SU-DHL-6 (cell line): ENCODE data around the gene TMEM163.
"Not testable (repeated sequence)": the region's sequence is repeated elsewhere in the genome, so short reads cannot be mapped to it uniquely, and the experiment has no call there.

Source experiments
- H2AFZ ChIP-seq: fragments of 200-600 bp; sonication (generic); 2 replicates; pipeline ENCODE4 v1.6.1; 2014; ENCODE audit warnings: low read depth, mild to moderate bottlenecking, moderate library complexity, mixed read lengths, antibody characterized with exemption, low read length; ENCODE audit not compliant: severe bottlenecking
- H3F3A ChIP-seq: fragments of 200-600 bp; shearing (Covaris generic); 2 replicates; pipeline ENCODE4 v1.6.0; 2016; ENCODE audit warnings: antibody characterized with exemption, mild to moderate bottlenecking; ENCODE audit not compliant: insufficient read depth
- H3K27ac ChIP-seq: fragments of 200-600 bp; sonication (generic); 2 replicates; pipeline ENCODE4 v1.5.1; 2016; ENCODE audit warnings: low read depth, mild to moderate bottlenecking, low read length, moderate library complexity, mixed read lengths
- H3K27me3 ChIP-seq: fragments of 200-600 bp; sonication (generic), shearing (Covaris generic); 2 replicates; pipeline ENCODE4 v1.6.0; 2014; ENCODE audit warnings: mild to moderate bottlenecking, low read length
- H3K36me3 ChIP-seq: fragments of 200-600 bp; sonication (generic); 2 replicates; pipeline ENCODE4 v1.6.1; 2014; ENCODE audit warnings: mild to moderate bottlenecking, low read length, mixed read lengths
- H3K4me2 ChIP-seq: fragments of 300-600, 200-600 bp; shearing (Covaris generic), sonication (generic); 2 replicates; pipeline ENCODE4 v1.6.0; 2014; ENCODE audit warnings: low read length, low read depth, mild to moderate bottlenecking; ENCODE audit not compliant: poor library complexity, severe bottlenecking
- H3K4me3 ChIP-seq: fragments of 200-600 bp; sonication (generic); 2 replicates; pipeline ENCODE4 v1.5.1; 2014; ENCODE audit warnings: antibody characterized with exemption, low read length, mild to moderate bottlenecking, mixed read lengths; ENCODE audit not compliant: insufficient read depth, poor library complexity, severe bottlenecking
- H3K79me2 ChIP-seq: fragments of 200-600 bp; sonication (generic); 2 replicates; pipeline ENCODE4 v1.6.1; 2014; ENCODE audit warnings: mild to moderate bottlenecking, low read length, moderate library complexity; ENCODE audit not compliant: insufficient read depth
- H3K9ac ChIP-seq: fragments of 200-600 bp; sonication (generic); 2 replicates; pipeline ENCODE4 v1.7.0; 2014; ENCODE audit warnings: mild to moderate bottlenecking, low read length
- H3K9me2 ChIP-seq: fragments of 200-600 bp; sonication (generic); replicated peaks from 2 replicates; pipeline ENCODE4 v1.6.1; 2014; ENCODE audit warnings: low read length; ENCODE audit not compliant: insufficient read depth
- H3K9me3 ChIP-seq: fragments of 200-600 bp; sonication (generic); 2 replicates; pipeline ENCODE4 v1.6.1; 2014; ENCODE audit warnings: low read length, mixed read lengths; ENCODE audit not compliant: insufficient read depth
- H4K20me1 ChIP-seq: fragments of 200-600 bp; sonication (generic); 2 replicates; pipeline ENCODE4 v1.6.1; 2014; ENCODE audit warnings: low read depth, mild to moderate bottlenecking, antibody characterized with exemption, low read length, moderate library complexity, mixed read lengths
- EZH2phosphoT487 ChIP-seq: fragments of 200-600 bp; sonication (generic), shearing (Covaris generic); conservative IDR thresholded peaks from 2 replicates; pipeline ENCODE4 v1.6.1; 2018; ENCODE audit warnings: mild to moderate bottlenecking, antibody characterized with exemption, low read length, moderate library complexity, mixed read lengths
- TF ChIP-seq, protein P1 (sequence below): fragments of 200-600 bp; sonication (generic); IDR thresholded peaks from one replicate; pipeline ENCODE4 v1.5.1; 2017; ENCODE audit warnings: antibody characterized with exemption, mild to moderate bottlenecking, low read length, moderate library complexity; ENCODE audit not compliant: insufficient read depth, poor library complexity, severe bottlenecking

Gene TMEM163

DNA sequence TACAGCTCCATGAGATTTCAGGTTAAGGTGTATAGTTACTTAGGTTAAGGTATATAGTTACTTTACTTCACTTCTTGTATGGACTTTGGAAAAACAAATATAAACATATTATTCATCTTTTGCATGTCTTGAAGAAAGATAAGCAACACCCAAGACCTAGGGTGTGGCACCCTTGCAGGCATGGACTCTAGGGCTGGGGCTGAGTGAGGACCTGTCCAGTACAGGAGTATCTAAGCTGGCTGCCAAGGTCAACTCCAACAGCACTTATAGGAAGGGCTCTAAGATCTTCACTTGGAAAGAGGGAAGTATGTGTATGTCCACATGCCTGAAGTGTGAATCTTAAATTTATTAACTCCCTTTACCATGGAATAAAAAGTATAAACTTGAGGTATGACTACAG, 7.1 kb upstream of the TMEM163 start:
- no peak overlapping the region for H2AFZ ChIP-seq
- no peak overlapping the region for H3K4me3 ChIP-seq
- H3K27me3 ChIP-seq, result no peaks in the 10 kb centered on the region
- H3K9ac ChIP-seq, result no peak overlapping the region
- H4K20me1 ChIP-seq, result no peaks in the 10 kb centered on the region
- no peaks in the 10 kb centered on the region for H3K9me3 ChIP-seq
- H3F3A ChIP-seq, result peaks cover 8% of the 10 kb centered on the region
- H3K36me3 ChIP-seq, result no peaks in the 10 kb centered on the region
- TF ChIP-seq EZH2phosphoT487, result no peak
- TF ChIP-seq, protein P1, sequence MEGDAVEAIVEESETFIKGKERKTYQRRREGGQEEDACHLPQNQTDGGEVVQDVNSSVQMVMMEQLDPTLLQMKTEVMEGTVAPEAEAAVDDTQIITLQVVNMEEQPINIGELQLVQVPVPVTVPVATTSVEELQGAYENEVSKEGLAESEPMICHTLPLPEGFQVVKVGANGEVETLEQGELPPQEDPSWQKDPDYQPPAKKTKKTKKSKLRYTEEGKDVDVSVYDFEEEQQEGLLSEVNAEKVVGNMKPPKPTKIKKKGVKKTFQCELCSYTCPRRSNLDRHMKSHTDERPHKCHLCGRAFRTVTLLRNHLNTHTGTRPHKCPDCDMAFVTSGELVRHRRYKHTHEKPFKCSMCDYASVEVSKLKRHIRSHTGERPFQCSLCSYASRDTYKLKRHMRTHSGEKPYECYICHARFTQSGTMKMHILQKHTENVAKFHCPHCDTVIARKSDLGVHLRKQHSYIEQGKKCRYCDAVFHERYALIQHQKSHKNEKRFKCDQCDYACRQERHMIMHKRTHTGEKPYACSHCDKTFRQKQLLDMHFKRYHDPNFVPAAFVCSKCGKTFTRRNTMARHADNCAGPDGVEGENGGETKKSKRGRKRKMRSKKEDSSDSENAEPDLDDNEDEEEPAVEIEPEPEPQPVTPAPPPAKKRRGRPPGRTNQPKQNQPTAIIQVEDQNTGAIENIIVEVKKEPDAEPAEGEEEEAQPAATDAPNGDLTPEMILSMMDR, result no peak
- H3K4me2 ChIP-seq, result no peak overlapping the region
- H3K27ac ChIP-seq, result no peak overlapping the region
- no peaks in the 10 kb centered on the region for H3K9me2 ChIP-seq
- H3K79me2 ChIP-seq, result no peaks in the 10 kb centered on the region

DNA sequence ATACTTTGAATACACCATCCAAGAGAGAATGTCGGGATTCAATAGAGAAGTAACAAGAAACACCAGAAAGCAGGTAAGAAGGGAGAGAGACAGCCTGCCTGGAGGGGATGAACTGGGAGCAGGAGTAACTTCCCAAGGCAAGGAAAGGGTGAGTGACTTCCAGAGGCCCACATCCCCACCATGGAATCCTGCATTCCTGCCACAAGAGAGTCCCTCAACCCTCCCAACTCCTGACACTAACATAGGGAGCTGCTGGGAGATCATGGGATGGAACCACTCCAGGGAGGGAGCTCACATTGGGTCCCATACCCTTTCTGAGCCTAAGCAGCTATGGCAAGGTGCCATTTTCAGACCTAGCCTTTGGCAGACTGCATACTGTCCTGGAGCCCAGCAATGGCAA, 5.5 kb upstream of the TMEM163 start:
- H3K9ac ChIP-seq, result no peak overlapping the region
- no peak for TF ChIP-seq EZH2phosphoT487
- TF ChIP-seq, protein P1, result no peak
- H3K9me2 ChIP-seq, result no peaks in the 10 kb centered on the region
- no peaks in the 10 kb centered on the region for H3K79me2 ChIP-seq
- no peak overlapping the region for H3K27ac ChIP-seq
- H3K27me3 ChIP-seq, result no peaks in the 10 kb centered on the region
- H3K36me3 ChIP-seq, result no peaks in the 10 kb centered on the region
- H3K4me3 ChIP-seq, result no peak overlapping the region
- no peaks in the 10 kb centered on the region for H4K20me1 ChIP-seq
- H3K4me2 ChIP-seq, result no peak overlapping the region
- no peak overlapping the region for H2AFZ ChIP-seq
- H3K9me3 ChIP-seq, result no peaks in the 10 kb centered on the region
- H3F3A ChIP-seq, result peaks cover 20% of the 10 kb centered on the region

DNA sequence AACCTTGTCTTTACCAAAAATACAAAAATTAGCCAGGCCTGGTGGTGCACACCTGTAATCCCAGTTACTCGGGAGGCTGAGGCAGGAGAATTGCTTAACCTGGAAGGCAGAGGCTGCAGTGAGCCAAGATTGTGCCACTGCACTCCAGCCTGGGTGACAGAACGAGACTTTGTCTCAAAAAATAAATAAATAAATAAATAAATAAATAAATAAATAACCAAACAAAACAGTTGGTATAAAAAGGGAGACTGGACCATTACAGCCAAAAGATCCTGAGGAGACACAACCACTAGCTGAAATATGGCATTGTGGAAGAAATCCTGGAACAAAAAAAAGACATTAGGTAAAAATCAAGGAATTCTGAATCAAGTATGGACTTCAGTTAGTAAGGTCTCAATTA, 4.9 kb upstream of the TMEM163 start:
- H3K4me3 ChIP-seq, H4K20me1 ChIP-seq, H3K9me2 ChIP-seq, H3K4me2 ChIP-seq, H3K79me2 ChIP-seq, H3K27ac ChIP-seq, H3K27me3 ChIP-seq, H2AFZ ChIP-seq, H3K9me3 ChIP-seq, H3K36me3 ChIP-seq, H3K9ac ChIP-seq: not testable (repeated sequence)
- peaks cover 20% of the 10 kb centered on the region for H3F3A ChIP-seq

DNA sequence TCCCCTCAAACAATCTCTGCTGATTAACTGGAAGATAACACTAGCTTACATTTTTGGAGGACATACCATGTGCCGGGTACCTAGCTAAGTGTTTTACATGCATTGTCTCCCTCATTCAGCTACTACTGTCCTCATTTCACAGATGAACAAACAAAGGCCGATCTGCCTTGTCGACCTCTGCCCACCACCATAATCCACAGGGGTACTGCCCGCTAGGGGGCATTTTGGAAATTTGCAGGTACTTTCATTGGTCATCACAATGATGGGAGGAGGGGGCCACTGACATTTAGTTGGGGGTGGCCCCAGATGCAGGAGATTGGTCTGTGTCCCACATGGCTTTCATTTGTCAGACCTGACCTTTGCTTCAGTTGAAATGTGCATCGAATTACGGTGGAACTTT, 3.9 kb upstream of the TMEM163 start:
- Histone ChIP-seq H3K79me2 (no peaks in the 10 kb centered on the region), H4K20me1 (no peaks in the 10 kb centered on the region), H3F3A (peaks cover 20% of the 10 kb centered on the region), H3K9me2 (no peaks in the 10 kb centered on the region), H3K4me2 (no peak overlapping the region), H3K36me3 (no peaks in the 10 kb centered on the region), H3K9ac (no peak overlapping the region), H3K4me3 (no peak overlapping the region), H2AFZ (no peak overlapping the region), H3K9me3 (no peaks in the 10 kb centered on the region), H3K27ac (no peak overlapping the region), H3K27me3 (no peaks in the 10 kb centered on the region)
- TF ChIP-seq, protein P1, result peak; percentile 51
- no peak for TF ChIP-seq EZH2phosphoT487
